ENCODE results near the gene EMSY. TPM values are rescaled to one million over a fixed set of nuclear protein-coding genes. Genes with fewer than 3 reads are reported as not detected.
A peak's percentile ranks its signal among the peaks of the same experiment; 100 is the strongest.

The EMSY gene
- total and polyA plus RNA-seq, 2 of the 13 experiments (the other 11 are each of a cell fraction or from before 2014, with no cell fraction given), result 11.6 to 18.5 TPM

DNA sequence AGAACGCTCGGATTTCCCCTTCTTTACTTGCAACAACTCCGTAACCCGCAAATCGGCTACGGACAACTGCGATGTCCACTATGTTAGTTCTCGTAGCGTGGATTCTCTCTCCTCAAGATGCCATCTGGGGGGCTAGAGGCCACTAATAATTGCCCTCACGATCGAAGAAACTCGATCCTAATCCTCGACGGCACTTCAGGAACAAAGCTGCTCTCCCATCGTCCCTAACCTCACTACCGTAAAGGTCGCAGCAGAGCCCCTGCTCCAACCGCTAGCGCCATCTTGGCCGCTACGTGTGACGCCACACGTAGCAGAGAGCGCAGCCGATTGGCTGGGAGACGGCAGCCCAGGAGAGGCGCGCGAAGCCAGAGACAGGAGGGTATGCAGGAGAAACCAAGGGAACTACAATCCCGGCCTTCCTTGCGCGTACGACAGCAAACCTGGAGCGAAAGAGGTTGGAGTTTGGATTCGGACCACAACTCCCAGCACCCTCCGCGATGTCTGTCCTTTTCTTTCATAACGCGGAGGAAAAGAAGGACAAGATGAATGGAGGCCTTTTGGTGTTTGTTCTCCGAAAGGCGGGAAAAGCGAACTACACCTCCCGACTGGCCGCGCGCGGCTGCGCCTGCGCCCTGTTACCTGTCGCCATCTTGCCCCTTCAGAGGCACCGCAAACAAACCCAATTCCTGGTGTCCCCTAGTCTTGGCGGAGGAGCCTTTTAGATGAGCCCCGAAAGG, at the start of gene EMSY (continued):
- TF ChIP-seq ZNF337 (CRISPR knock-in tag; IDR thresholded peaks at IDR 0.05; ENCODE audit: borderline replicate concordance, low read depth), result 0 out of 2 replicates have a peak, but pooled peaks have one; percentile 13
- TF ChIP-seq RFX5 (IDR thresholded peaks at IDR 0.05; ENCODE audit: low read depth, low read length), result peak; percentile 75
- TF ChIP-seq, protein P1, sequence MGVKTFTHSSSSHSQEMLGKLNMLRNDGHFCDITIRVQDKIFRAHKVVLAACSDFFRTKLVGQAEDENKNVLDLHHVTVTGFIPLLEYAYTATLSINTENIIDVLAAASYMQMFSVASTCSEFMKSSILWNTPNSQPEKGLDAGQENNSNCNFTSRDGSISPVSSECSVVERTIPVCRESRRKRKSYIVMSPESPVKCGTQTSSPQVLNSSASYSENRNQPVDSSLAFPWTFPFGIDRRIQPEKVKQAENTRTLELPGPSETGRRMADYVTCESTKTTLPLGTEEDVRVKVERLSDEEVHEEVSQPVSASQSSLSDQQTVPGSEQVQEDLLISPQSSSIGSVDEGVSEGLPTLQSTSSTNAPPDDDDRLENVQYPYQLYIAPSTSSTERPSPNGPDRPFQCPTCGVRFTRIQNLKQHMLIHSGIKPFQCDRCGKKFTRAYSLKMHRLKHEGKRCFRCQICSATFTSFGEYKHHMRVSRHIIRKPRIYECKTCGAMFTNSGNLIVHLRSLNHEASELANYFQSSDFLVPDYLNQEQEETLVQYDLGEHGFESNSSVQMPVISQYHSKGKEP (CRISPR knock-in tag; IDR thresholded peaks at IDR 0.05), result 0 out of 2 replicates have a peak, but pooled peaks have one; percentile 55
- TF ChIP-seq SP5 (CRISPR knock-in tag; IDR thresholded peaks at IDR 0.05; ENCODE audit: borderline replicate concordance, low read depth), result no peak
- TF ChIP-seq, protein P2, sequence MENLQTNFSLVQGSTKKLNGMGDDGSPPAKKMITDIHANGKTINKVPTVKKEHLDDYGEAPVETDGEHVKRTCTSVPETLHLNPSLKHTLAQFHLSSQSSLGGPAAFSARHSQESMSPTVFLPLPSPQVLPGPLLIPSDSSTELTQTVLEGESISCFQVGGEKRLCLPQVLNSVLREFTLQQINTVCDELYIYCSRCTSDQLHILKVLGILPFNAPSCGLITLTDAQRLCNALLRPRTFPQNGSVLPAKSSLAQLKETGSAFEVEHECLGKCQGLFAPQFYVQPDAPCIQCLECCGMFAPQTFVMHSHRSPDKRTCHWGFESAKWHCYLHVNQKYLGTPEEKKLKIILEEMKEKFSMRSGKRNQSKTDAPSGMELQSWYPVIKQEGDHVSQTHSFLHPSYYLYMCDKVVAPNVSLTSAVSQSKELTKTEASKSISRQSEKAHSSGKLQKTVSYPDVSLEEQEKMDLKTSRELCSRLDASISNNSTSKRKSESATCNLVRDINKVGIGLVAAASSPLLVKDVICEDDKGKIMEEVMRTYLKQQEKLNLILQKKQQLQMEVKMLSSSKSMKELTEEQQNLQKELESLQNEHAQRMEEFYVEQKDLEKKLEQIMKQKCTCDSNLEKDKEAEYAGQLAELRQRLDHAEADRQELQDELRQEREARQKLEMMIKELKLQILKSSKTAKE (CRISPR knock-in tag; IDR thresholded peaks at IDR 0.05; ENCODE audit: borderline replicate concordance), result no peak
- peak; percentile 90 for TF ChIP-seq HCFC1 (IDR thresholded peaks at IDR 0.05; ENCODE audit: low read depth, low read length)
- TF ChIP-seq ZNF430 (CRISPR knock-in tag; IDR thresholded peaks at IDR 0.05), result 0 out of 2 replicates have a peak, but pooled peaks have one; percentile 62
- peak; percentile 67; the same call in 1 of the 2 replicates for TF ChIP-seq ZNF251 (CRISPR knock-in tag; IDR thresholded peaks at IDR 0.05)
- no peak for TF ChIP-seq SNRNP70 (IDR thresholded peaks at IDR 0.05; ENCODE audit: low read depth, low read length)
- TF ChIP-seq CENPT (CRISPR knock-in tag; IDR thresholded peaks at IDR 0.05; ENCODE audit: low read depth), result no peak
- TF ChIP-seq, protein P3, sequence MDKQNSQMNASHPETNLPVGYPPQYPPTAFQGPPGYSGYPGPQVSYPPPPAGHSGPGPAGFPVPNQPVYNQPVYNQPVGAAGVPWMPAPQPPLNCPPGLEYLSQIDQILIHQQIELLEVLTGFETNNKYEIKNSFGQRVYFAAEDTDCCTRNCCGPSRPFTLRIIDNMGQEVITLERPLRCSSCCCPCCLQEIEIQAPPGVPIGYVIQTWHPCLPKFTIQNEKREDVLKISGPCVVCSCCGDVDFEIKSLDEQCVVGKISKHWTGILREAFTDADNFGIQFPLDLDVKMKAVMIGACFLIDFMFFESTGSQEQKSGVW (CRISPR knock-in tag; IDR thresholded peaks at IDR 0.05; ENCODE audit: borderline replicate concordance), result no peak
- TF ChIP-seq, protein P4, sequence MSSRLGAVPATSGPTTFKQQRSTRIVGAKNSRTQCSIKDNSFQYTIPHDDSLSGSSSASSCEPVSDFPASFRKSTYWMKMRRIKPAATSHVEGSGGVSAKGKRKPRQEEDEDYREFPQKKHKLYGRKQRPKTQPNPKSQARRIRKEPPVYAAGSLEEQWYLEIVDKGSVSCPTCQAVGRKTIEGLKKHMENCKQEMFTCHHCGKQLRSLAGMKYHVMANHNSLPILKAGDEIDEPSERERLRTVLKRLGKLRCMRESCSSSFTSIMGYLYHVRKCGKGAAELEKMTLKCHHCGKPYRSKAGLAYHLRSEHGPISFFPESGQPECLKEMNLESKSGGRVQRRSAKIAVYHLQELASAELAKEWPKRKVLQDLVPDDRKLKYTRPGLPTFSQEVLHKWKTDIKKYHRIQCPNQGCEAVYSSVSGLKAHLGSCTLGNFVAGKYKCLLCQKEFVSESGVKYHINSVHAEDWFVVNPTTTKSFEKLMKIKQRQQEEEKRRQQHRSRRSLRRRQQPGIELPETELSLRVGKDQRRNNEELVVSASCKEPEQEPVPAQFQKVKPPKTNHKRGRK (CRISPR knock-in tag; IDR thresholded peaks at IDR 0.05), result no peak
- TF ChIP-seq STAT5B (CRISPR knock-in tag; IDR thresholded peaks at IDR 0.05), result peak; percentile 33; the same call in 1 of the 2 replicates
- TF ChIP-seq PAF1 (CRISPR knock-in tag; IDR thresholded peaks at IDR 0.05), result no peak
- TF ChIP-seq ETV6 (CRISPR knock-in tag; conservative IDR thresholded peaks at IDR 0.05), result 0 out of 2 replicates have a peak, but pooled peaks have one; percentile 30
- no peak for TF ChIP-seq NFE2L1 (CRISPR knock-in tag; IDR thresholded peaks at IDR 0.05; ENCODE audit: borderline replicate concordance)
- TF ChIP-seq ZNF569 (CRISPR knock-in tag; IDR thresholded peaks at IDR 0.05; ENCODE audit: borderline replicate concordance), result no peak
- TF ChIP-seq MBNL3 (CRISPR knock-in tag; conservative IDR thresholded peaks at IDR 0.05), result no peak
- 0 out of 2 replicates have a peak, but pooled peaks have one; percentile 35 for TF ChIP-seq ZBTB1 (CRISPR knock-in tag; IDR thresholded peaks at IDR 0.05; ENCODE audit: borderline replicate concordance)
- TF ChIP-seq KDM6A (CRISPR knock-in tag; IDR thresholded peaks at IDR 0.05; ENCODE audit: low read depth), result no peak
- TF ChIP-seq ZNF383 (CRISPR knock-in tag; IDR thresholded peaks at IDR 0.05; ENCODE audit: borderline replicate concordance), result no peak
